Upper lobe of right lung (tissue), 1 donor: Measurements from ENCODE around the gene UNC13C. TPM values are rescaled to one million over a fixed set of nuclear protein-coding genes. Genes with fewer than 3 reads are reported as not detected.

Experiments
- ATAC-seq: fragments of 200-7000 bp; cut with Tn5 transposase; one replicate; pipeline ENCODE4 v1.9.1; 2020; ENCODE audit warnings: mild to moderate bottlenecking, moderate library complexity
- DNase-seq: peaks from one replicate; pipeline ENCODE4 v3.0.0-alpha.2; 2020
- H3K27ac ChIP-seq: fragments of 200-600 bp; one replicate; pipeline ENCODE4 v1.8.0; 2022
- H3K27me3 ChIP-seq: fragments of 200-600 bp; one replicate; pipeline ENCODE4 v1.8.0; 2022; ENCODE audit warnings: mild to moderate bottlenecking
- H3K36me3 ChIP-seq: fragments of 200-600 bp; one replicate; pipeline ENCODE4 v1.8.0; 2022
- H3K4me1 ChIP-seq: fragments of 200-600 bp; one replicate; pipeline ENCODE4 v1.8.0; 2022
- H3K4me3 ChIP-seq: fragments of 200-600 bp; one replicate; pipeline ENCODE4 v1.8.0; 2022; ENCODE audit warnings: mild to moderate bottlenecking
- H3K9me3 ChIP-seq: fragments of 200-600 bp; one replicate; pipeline ENCODE4 v1.8.0; 2022
- CTCF ChIP-seq: fragments of 200-600 bp; IDR thresholded peaks from one replicate; pipeline ENCODE4 v1.8.0; 2022; ENCODE audit warnings: antibody characterized with exemption
- intact Hi-C: fragments of 100-400 bp; cut with DNase I; formaldehyde crosslinking; loops from one replicate; pipeline ENCODE4 v1.11.0; 2022
- total RNA-seq: library from RNA; stranded (reverse); fragmentation: NEBNext Ultra II Directional; extraction: Animal tissue kit (Norgen Biotek cat#: 25700); gene quantifications from one replicate; pipeline ENCODE4 v1.2.1, GENCODE V29; 2021
- donor health status: DM: no; HTN: yes; CAD: no; lungs with severe emphysema.

The UNC13C gene
- total RNA-seq, 1 donor from 2014 or later = 0.14 TPM

- H3K36me3 ChIP-seq = no peaks in the 10 kb centered on the region
- ATAC-seq = no peak
Observed at GRCh38 chr15:54594115-54594514, 615.9 kb downstream of the UNC13C start.

GRCh38 chr15:54599386-54599785, 621.1 kb downstream of the UNC13C start:
- Histone ChIP-seq H3K27me3 (no peaks in the 10 kb centered on the region), H3K36me3 (no peaks in the 10 kb centered on the region), H3K4me3 (no peak overlapping the region), H3K9me3 (no peaks in the 10 kb centered on the region), H3K27ac (no peak overlapping the region), H3K4me1 (no peaks in the 10 kb centered on the region)
- DNase-seq = no peak
- intact Hi-C loops = no loop called here
- TF ChIP-seq CTCF = no peak
- no peak for ATAC-seq

More at GRCh38 chr15:54594115-54594514, 615.9 kb downstream of the UNC13C start:
- DNase-seq = no peak
- TF ChIP-seq CTCF = no peak
- Histone ChIP-seq H3K4me1 (no peaks in the 10 kb centered on the region), H3K9me3 (no peaks in the 10 kb centered on the region), H3K27me3 (no peaks in the 10 kb centered on the region), H3K4me3 (no peak overlapping the region), H3K27ac (no peak overlapping the region)
- intact Hi-C loops = no loop called here

- intact Hi-C loops = no loop called here
- DNase-seq = no peak
- Histone ChIP-seq H3K4me1 (no peaks in the 10 kb centered on the region), H3K4me3 (no peak overlapping the region), H3K9me3 (no peaks in the 10 kb centered on the region), H3K27ac (no peak overlapping the region), H3K27me3 (no peaks in the 10 kb centered on the region), H3K36me3 (no peaks in the 10 kb centered on the region)
- ATAC-seq = no peak
- no peak for TF ChIP-seq CTCF
Observed at GRCh38 chr15:54605043-54605442, 626.8 kb downstream of the UNC13C start.

- Histone ChIP-seq H3K4me3 (no peak overlapping the region), H3K9me3 (no peaks in the 10 kb centered on the region), H3K4me1 (no peaks in the 10 kb centered on the region), H3K27me3 (no peaks in the 10 kb centered on the region), H3K36me3 (no peaks in the 10 kb centered on the region), H3K27ac (no peak overlapping the region)
- DNase-seq (no peak), ATAC-seq (no peak)
- intact Hi-C loops = no loop called here
- no peak for TF ChIP-seq CTCF
Observed at GRCh38 chr15:54605556-54605955, 627.3 kb downstream of the UNC13C start.

GRCh38 chr15:54608876-54609835, 630.9 kb downstream of the UNC13C start:
- H3K9me3 ChIP-seq = no peaks in the 10 kb centered on the region
- no peak overlapping the region for H3K4me3 ChIP-seq
- ATAC-seq = no peak
- DNase-seq = no peak
- H3K36me3 ChIP-seq = no peaks in the 10 kb centered on the region
- intact Hi-C loops = no loop called here
- H3K4me1 ChIP-seq = no peaks in the 10 kb centered on the region
- H3K27me3 ChIP-seq = no peaks in the 10 kb centered on the region
- H3K27ac ChIP-seq = no peak overlapping the region
- TF ChIP-seq CTCF = no peak
